GM21526 (cell line): ENCODE results near the gene DLGAP3.
"Not testable (repeated sequence)": the region's sequence is repeated elsewhere in the genome, so short reads cannot be mapped to it uniquely, and the experiment has no call there.

ENCODE experiments used
- ATAC-seq: cut with Tn5 transposase; IDR thresholded peaks from one replicate; pipeline ENCODE4 v1.9.1; 2021; ENCODE audit warnings: moderate library complexity; ENCODE audit not compliant: unreplicated experiment, low FRiP score

DLGAP3 gene, protein sequence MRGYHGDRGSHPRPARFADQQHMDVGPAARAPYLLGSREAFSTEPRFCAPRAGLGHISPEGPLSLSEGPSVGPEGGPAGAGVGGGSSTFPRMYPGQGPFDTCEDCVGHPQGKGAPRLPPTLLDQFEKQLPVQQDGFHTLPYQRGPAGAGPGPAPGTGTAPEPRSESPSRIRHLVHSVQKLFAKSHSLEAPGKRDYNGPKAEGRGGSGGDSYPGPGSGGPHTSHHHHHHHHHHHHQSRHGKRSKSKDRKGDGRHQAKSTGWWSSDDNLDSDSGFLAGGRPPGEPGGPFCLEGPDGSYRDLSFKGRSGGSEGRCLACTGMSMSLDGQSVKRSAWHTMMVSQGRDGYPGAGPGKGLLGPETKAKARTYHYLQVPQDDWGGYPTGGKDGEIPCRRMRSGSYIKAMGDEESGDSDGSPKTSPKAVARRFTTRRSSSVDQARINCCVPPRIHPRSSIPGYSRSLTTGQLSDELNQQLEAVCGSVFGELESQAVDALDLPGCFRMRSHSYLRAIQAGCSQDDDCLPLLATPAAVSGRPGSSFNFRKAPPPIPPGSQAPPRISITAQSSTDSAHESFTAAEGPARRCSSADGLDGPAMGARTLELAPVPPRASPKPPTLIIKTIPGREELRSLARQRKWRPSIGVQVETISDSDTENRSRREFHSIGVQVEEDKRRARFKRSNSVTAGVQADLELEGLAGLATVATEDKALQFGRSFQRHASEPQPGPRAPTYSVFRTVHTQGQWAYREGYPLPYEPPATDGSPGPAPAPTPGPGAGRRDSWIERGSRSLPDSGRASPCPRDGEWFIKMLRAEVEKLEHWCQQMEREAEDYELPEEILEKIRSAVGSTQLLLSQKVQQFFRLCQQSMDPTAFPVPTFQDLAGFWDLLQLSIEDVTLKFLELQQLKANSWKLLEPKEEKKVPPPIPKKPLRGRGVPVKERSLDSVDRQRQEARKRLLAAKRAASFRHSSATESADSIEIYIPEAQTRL

DNA sequence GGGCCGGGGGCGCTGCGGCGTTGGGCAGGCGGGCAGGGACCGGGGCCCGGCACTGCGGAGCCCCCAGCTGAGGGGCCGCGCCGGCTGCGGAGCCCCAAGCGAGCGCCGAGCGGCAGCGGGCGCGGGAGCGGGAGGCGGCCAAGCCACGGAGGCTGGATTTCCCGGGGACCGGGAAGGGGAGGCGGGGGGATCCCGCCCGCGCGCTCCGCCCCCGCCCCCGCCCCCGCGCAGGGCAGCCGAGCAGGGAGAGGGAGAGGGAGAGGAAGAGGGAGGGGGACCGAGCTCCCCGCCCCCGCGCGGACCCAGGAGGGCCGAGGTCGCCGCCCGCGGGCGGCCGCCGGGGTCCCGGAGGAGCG, at the start of gene DLGAP3:
Gene DLGAP3 (minus strand): TSS at position 154 of the 356 bp plus-strand sequence. CDS start 24,267 bp downstream, outside the sequence.
- ATAC-seq, result no peak

GRCh38 chr1:34978921-34979320, 49.5 kb upstream of the DLGAP3 start:
- no peak for ATAC-seq

- ATAC-seq, result no peak
Measured at GRCh38 chr1:34977858-34978257, 48.4 kb upstream of the DLGAP3 start.

- no peak for ATAC-seq
Measured at GRCh38 chr1:34977210-34977471, 47.7 kb upstream of the DLGAP3 start.

DNA sequence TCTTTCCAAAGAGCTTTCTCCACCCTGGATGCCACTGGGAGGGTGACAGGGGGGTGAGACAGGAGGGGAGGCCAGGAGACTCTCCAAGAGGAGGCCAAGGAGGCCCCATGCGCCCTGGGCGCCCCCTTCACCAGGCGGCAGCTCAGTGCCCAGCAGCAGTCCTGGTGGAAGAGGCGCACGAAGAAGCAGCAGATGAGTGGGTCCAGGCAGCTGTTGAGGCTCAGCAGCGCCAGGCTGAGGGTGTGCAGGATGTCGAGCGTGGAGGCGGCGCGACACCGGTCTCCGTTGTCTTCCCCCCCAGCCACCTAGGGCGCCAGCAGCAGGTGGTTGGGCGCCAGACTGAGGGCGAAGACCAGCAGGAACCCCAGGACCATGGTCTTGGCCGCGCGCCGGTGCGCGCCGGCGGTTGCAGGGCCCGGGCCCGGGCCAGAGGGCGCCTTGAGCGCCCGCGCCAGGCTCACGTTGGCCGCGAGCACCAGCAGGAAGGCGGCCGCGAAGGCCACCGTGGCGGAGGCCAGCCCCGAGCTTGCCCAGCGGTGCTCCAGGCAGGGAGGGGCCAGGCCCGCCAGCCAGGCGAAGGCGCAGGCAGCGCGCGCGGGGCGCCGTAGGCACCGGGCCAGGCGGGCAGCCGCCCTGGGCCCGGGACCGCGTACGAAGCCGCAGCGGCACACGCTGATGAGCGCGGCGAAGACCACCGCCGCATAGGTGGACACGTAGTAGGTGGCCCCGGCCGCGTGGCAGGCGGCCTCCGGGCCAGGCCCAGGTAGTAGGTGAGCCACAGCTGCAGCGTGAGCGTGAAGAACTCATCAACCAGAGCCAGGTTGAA, 47.1 kb upstream of the DLGAP3 start:
- no peak for ATAC-seq

DNA sequence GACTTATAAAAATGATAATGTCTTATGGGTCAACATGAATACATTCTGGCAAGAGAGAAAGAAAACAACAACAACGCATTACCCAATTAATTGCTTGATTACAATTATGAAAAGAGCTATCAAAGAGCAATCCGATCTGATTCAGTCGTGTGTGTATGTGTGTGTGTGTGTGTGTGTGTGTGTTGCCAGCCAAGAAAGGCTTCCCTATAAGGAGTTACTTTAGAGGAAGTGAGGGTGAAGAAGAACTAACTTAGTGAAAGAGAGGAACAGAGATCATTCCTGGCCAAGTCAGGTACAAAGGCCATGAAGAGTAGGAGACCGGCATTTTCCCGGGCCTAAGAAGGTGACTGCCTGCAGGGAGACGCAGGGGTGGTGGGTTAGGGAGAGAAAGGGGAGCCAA, 46.3 kb upstream of the DLGAP3 start:
- ATAC-seq, result no peak

GRCh38 chr1:34975338-34975737, 45.9 kb upstream of the DLGAP3 start:
- ATAC-seq, result no peak

DNA sequence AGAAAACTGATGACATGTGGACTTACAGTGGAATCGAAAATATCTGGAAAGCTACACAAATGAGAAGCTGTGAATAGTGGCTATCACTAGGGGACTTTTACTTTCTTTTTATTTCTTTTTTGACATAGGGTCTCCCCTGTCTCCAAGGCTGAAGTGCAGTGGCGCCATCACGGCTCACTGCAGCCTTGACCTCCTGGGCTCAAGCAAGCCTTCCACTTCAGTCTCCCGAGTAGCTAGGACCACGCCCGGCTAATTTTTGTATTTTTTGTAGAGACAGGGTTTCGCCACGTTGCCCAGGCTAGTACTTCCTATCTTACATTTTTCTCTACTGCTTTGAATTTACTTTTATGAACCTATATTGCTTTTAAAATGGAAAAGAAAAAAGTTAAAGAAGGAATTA, 45.2 kb upstream of the DLGAP3 start:
- no peak for ATAC-seq

GRCh38 chr1:34973326-34973725, 43.9 kb upstream of the DLGAP3 start:
- ATAC-seq, result no peak

- ATAC-seq, result no peak
Measured at GRCh38 chr1:34970829-34971228, 41.4 kb upstream of the DLGAP3 start.

GRCh38 chr1:34970220-34970735, 40.8 kb upstream of the DLGAP3 start:
- ATAC-seq, result no peak

DNA sequence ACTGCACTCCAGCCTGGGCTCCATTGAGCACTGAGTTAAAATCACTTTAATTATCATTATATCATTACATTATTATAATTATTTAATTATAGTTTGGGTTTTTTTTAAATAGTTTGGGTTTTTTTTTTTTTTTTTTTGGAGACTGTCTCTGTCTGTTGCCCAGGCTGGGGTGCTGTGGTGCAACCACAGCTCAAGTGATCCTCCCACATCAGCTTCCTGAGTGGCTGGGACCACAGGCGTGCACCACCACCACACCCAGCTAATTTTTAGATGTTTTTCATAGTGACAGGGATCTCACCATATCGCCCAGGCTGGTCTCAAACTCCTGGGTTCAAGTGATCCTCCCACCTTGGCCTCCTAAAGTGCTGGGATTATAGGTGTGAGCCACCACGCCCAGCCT, 38.8 kb upstream of the DLGAP3 start:
- not testable (repeated sequence) for ATAC-seq

DNA sequence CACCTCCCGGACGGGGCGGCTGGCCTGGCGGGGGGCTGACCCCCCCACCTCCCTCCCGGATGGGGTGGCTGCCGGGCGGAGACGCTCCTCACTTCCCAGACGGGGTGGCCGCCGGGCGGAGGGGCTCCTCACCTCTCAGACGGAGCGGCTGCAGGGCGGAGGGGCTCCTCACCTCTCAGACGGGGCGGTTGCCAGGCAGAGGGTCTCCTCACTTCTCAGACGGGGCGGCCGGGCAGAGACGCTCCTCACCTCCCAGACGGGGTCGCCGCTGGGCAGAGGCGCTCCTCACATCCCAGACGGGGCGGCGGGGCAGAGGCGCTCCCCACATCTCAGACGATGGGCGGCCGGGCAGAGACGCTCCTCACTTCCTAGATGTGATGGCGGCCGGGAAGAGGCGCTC, 38.2 kb upstream of the DLGAP3 start:
- not testable (repeated sequence) for ATAC-seq

DNA sequence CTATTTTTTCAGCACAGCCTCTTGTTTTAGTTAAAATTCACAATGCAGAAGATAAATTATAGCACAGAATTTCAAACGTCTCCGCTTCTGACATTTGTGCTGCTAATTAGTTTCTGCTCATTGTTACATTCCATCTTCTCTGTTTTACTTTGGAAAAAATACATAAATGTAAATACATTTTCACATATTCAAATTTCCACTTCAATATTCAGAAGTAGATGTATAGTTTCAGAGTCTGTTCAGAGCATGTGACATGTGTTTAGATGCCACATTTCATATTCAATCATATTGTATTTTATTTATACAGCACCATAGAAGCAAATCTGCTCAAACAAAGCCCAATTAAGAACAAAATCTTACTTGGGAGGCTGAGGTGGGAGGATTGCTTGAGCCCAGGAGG, 36.1 kb upstream of the DLGAP3 start:
- no peak for ATAC-seq

DNA sequence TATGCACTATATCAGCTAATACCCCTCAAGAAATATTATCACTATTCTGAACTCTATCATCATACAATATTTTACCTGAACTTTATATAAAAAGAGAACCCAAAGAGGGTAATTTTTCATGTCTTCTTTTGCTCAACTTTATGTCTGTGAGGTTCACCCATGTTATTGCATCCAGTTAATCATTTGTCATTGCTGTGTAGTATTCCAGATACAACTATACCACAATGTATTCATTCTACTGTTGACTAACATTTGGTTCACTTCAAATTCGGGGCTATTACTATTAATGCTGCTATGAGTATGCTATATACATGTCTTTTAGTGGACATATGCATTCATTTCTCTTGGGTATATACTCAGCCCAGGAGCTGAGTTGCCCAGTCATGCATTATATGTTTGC, 21.0 kb upstream of the DLGAP3 start:
- ATAC-seq, result no peak

DNA sequence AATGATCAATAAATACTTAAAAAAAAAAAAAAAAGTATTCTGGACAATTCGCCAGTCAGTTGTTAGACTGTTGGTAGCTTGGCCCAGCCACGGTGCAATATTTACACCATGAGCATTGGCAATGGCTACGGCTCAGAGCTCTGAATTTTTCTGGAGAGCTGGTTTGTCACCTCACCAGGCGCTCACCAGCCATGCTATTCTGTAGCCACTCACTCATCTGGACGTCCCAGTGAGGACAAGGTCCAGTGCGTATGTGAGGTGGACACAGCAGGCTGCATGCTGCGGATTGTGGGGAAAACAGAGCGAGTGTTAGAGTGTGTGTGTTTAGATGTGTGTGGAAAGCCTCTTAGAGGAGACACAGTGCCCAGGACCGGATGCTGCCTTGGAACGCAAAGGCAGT, 19.3 kb upstream of the DLGAP3 start:
- ATAC-seq, result not testable (repeated sequence)

GRCh38 chr1:34947641-34948314, 18.3 kb upstream of the DLGAP3 start:
- not testable (repeated sequence) for ATAC-seq

DNA sequence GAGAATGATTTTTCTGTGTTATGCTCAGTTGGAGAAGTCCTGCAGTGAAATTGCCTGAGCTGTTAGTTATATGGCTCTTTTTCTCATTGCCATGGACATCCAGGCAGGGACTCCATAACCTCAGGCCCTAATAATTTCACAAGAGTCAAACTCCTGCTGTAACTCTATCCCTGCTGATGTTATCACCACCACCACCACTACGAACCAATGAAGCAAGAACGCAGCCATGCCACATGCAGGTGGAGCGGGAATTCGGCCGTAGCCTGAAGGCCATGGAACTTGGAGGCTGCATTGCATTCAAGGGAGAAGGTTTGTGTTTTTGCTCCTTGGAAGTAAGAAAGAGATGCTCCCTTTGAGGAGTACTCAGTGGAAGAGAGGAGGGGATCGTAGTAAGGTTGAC, 16.8 kb upstream of the DLGAP3 start:
- ATAC-seq, result no peak

GRCh38 chr1:34941798-34942197, 12.3 kb upstream of the DLGAP3 start:
- not testable (repeated sequence) for ATAC-seq

GRCh38 chr1:34930702-34931071, 1.2 kb upstream of the DLGAP3 start:
- ATAC-seq, result no peak
